ENCODE results near the gene IFNLR1.

The IFNLR1 gene

DNA sequence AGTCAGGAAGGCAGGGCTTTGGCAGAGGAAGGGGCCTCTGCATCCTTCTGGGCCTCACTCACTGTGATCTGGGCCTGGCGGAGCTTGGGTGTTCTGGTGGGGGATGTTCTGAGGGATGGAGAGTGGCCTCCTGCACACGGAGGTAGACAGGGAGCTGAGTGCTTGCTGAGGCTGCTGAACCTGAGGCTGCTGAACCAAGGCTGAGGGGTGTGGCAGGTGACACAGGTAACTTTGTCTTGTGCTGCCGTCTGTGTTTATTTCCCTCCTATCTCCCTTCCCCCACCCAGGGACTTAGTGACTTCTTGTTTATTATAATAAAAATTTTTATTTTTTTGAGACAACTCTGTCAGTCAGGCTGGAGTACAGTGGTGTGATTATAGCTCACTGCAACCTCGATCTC, 37.7 kb upstream of the IFNLR1 start:
- no peak for DNase-seq (ENCODE audit: low read depth)
- TF ChIP-seq, protein P1, sequence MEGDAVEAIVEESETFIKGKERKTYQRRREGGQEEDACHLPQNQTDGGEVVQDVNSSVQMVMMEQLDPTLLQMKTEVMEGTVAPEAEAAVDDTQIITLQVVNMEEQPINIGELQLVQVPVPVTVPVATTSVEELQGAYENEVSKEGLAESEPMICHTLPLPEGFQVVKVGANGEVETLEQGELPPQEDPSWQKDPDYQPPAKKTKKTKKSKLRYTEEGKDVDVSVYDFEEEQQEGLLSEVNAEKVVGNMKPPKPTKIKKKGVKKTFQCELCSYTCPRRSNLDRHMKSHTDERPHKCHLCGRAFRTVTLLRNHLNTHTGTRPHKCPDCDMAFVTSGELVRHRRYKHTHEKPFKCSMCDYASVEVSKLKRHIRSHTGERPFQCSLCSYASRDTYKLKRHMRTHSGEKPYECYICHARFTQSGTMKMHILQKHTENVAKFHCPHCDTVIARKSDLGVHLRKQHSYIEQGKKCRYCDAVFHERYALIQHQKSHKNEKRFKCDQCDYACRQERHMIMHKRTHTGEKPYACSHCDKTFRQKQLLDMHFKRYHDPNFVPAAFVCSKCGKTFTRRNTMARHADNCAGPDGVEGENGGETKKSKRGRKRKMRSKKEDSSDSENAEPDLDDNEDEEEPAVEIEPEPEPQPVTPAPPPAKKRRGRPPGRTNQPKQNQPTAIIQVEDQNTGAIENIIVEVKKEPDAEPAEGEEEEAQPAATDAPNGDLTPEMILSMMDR (conservative IDR thresholded peaks at IDR 0.05; ENCODE audit: low read depth, low read length) = no peak
- H3K4me3 ChIP-seq (ENCODE audit: low read length) = no peak overlapping the region

DNA sequence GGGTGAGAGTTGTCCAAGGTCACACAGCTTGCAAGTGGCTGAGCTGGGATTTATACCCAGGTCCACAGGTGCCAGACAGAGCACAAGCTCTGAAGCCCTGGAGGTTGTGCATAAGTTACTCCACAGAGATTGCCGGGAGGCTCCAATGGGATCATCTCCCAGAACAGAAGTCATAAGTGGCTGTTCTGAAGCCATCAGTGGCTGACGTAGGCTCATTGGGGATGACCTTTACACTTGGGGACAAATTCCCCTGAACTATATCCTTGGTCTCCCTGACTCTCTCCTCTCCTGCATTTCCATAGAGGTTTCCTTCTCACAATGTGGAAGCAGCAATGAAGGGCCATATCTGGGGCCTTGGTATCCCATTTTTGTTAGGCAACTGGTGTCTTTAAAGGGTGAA, 37.0 kb upstream of the IFNLR1 start:
- no peak overlapping the region for H3K4me3 ChIP-seq (ENCODE audit: low read length)
- no peak for DNase-seq (ENCODE audit: low read depth)
- TF ChIP-seq, protein P1 (conservative IDR thresholded peaks at IDR 0.05; ENCODE audit: low read depth, low read length) = no peak

DNA sequence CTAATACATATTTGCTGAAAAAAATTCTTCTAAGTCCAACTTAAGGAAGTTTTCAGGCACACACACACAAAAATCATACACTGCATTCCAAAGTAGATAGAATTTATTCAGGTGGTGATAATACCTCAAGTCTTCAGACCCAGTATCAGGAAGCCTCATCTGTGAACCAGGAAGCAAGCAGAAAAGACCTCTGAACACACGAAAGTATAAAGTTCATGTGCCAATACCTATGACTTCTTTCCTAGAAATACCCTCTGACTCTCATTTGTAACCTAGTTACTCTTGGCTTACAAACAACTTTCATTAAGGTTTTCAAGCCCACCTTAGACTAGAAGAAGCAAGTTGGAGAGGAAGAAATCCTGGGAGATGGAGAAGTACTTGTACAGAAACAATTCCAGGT, 35.7 kb upstream of the IFNLR1 start:
- DNase-seq (ENCODE audit: low read depth) = no peak
- TF ChIP-seq, protein P1 (conservative IDR thresholded peaks at IDR 0.05; ENCODE audit: low read depth, low read length) = no peak
- no peak overlapping the region for H3K4me3 ChIP-seq (ENCODE audit: low read length)

DNA sequence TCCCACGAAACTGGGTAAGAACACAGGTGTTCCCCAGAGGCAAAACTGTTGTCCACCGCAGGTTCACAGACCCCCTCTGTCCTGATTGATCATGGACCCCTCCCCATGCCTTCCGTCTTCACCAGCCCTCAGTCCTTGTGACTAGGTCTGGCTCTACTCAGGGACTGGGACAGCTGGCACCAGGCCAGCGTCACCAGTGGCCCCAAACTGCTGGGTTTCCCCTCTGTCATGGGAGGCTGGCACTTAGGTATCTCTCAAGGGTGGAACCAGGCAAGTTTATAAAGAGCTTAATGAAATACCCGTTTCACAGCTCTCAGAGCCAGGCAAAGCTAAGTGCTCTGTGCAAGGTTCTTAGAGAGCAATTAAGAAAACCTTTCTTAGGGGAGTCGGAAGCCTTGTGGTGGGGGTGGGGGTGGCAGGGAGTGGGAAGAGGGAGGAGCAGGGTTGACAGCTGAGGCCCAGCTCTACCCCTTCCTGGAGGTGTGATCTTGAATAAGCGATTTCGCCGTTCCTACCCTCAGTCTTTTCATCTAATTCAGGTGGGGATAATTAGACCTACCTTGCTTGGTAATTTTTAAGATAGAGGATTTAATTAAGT, 35.0 kb upstream of the IFNLR1 start:
- no peak for DNase-seq (ENCODE audit: low read depth)
- no peak overlapping the region for H3K4me3 ChIP-seq (ENCODE audit: low read length)
- TF ChIP-seq, protein P1 (conservative IDR thresholded peaks at IDR 0.05; ENCODE audit: low read depth, low read length) = no peak

DNA sequence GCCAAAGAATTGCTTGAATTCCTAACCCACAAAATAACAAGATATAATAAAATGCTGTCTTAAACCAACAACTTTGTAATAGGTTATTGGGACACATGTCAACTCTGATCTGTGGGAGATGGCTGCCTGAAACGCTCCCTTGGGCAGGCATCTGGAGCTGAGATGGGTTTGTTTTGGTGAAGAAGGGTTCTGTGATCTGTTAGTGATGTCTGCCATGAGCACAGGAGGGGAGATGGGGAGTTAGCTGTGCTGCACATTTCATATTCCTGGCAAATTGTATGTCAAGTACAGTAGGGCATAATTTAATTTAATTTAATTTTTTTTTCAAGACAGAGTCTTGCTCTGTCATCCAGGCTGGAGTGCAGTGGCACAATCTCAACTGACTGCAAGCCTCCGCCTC, 34.2 kb upstream of the IFNLR1 start:
- no peak for DNase-seq (ENCODE audit: low read depth)
- TF ChIP-seq, protein P1 (conservative IDR thresholded peaks at IDR 0.05; ENCODE audit: low read depth, low read length) = no peak
- H3K4me3 ChIP-seq (ENCODE audit: low read length) = no peak overlapping the region

DNA sequence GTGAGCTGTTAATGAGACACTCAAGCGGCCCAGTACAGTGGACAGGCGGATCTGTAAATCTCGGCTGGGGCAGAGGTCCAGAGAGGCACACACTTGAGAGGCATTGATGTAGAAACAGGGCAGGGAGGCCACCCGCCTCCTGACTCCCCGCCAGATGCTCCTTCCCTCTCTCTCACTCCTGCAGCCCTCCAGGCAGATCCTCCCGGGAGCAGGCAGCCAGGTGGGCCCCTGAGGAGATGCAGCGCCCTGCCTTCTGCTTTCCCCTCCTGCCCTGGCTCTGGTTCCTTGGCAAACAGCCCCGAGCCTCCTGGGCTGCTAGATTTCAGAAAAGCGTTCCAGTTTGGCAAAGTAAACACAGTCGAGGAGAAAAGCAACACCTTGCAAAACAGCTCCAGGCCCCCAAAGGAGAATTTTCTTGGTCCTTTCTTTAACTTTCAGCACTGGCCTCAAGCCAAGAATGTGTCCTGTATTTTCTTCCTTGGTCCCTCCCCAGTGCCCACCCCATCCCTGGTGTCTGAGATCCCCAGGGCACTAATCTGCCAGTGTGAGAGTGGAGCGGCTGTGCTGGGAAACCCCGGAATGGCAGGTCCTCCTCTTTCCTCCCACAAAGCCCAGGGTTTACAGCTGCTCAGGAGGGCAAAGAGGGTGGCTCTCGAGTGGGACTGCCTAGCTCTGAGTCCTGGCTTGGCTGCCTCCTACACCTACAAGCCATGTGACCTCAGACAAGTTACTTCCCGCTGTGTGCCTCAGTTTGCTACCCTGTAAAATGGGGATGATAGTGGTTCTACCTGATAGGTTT, 29.4 kb upstream of the IFNLR1 start:
- TF ChIP-seq, protein P1 (conservative IDR thresholded peaks at IDR 0.05; ENCODE audit: low read depth, low read length) = no peak
- H3K4me3 ChIP-seq (ENCODE audit: low read length) = no peak overlapping the region
- no peak for DNase-seq (ENCODE audit: low read depth)

Measured in retinal pigment epithelial cell (primary cell).